Fibroblast of lung (primary cell): Measurements from ENCODE around the gene HCFC2.

Experiments used
- CTCF ChIP-seq, 2 donors: IDR thresholded peaks in 1 of 2; conservative IDR thresholded peaks in 1 of 2; 1 replicate in 1 of 2; 2 replicates in 1 of 2; pipeline ENCODE4 v1.5.1; 2011 to 2012; ENCODE audit warnings: low read length in 2 of 2, control low read depth in 1 of 2, inconsistent platforms in 1 of 2, low read depth in 1 of 2, mild to moderate bottlenecking in 1 of 2
- EZH2 ChIP-seq: IDR thresholded peaks from 2 replicates; pipeline ENCODE4 v1.5.1; 2012; ENCODE audit warnings: low read length, control low read depth, mild to moderate bottlenecking; ENCODE audit errors: missing control alignments

GRCh38 chr12:104134882-104135281 is 70.6 kb downstream of the HCFC2 start:
- TF ChIP-seq CTCF (conservative IDR thresholded peaks at IDR 0.05 in 1 of 2, IDR thresholded peaks at IDR 0.05 in 1 of 2; ENCODE audit: low read depth in 1 of 2, low read length in 2 of 2) (no peak), EZH2 (no peak)
